Caco-2 (cell line): ENCODE measurements around the gene PTAR1. TPM values are rescaled to one million over a fixed set of nuclear protein-coding genes. Genes with fewer than 3 reads are reported as not detected.

ENCODE experiments used
- BruUV-seq: library from RNA; stranded (reverse); fragments of 400-500 nt; replicated peaks from 2 replicates; lab custom pipeline; 2021; lab: Mats Ljungman, UMichigan
- CTCF ChIA-PET: fragments of 300-600 bp; sonication (Branson Sonifier 250); formaldehyde crosslinking; loops from one replicate; lab custom pipeline; 2022; ENCODE audit warnings: antibody characterized with exemption; lab: Charles Lee
- POLR2A ChIA-PET: fragments of 300-600 bp; sonication (Branson Sonifier 250); formaldehyde crosslinking; loops from one replicate; lab custom pipeline; 2022; ENCODE audit warnings: antibody characterized with exemption; lab: Charles Lee
- DNase-seq, 2 experiments: peaks; one replicate each; pipeline versions ENCODE4 v3.0.0 to v3.0.0-alpha.2; 2020 to 2022
- H3K27me3 ChIP-seq: replicated peaks from 2 replicates; pipeline ENCODE4 v1.6.0; 2011; ENCODE audit warnings: low read length; ENCODE audit not compliant: control insufficient read depth, insufficient read depth
- H3K36me3 ChIP-seq: 2 replicates; pipeline ENCODE4 v1.5.1; 2011; ENCODE audit warnings: low read length; ENCODE audit not compliant: control insufficient read depth, insufficient read depth
- H3K4me1 ChIP-seq: fragments of 250-450 bp; sonication (Bioruptor Pico); 2 replicates; pipeline ENCODE4 v1.5.1; 2020; ENCODE audit warnings: mild to moderate bottlenecking
- H3K4me3 ChIP-seq: 2 replicates; pipeline ENCODE4 v1.5.1; 2011; ENCODE audit warnings: low read depth, mild to moderate bottlenecking, control low read depth, low read length
- H3K9me3 ChIP-seq: fragments of 250-450 bp; sonication (Bioruptor Pico); 2 replicates; pipeline ENCODE4 v1.5.1; 2020; ENCODE audit warnings: mild to moderate bottlenecking, moderate library complexity
- H3K27ac Mint-ChIP-seq: one replicate; pipeline ENCODE4 v1.8.0; 2022; ENCODE audit warnings: mixed read lengths; ENCODE audit not compliant: unreplicated experiment
- H3K27me3 Mint-ChIP-seq: one replicate; pipeline ENCODE4 v1.8.0; 2022; ENCODE audit warnings: mixed read lengths; ENCODE audit not compliant: insufficient read depth, unreplicated experiment
- H3K36me3 Mint-ChIP-seq: one replicate; pipeline ENCODE4 v1.8.0; 2022; ENCODE audit warnings: mild to moderate bottlenecking, mixed read lengths; ENCODE audit not compliant: insufficient read depth, unreplicated experiment
- H3K4me1 Mint-ChIP-seq: one replicate; pipeline ENCODE4 v1.8.0; 2022; ENCODE audit warnings: low read depth, mixed read lengths; ENCODE audit not compliant: unreplicated experiment
- H3K4me3 Mint-ChIP-seq: one replicate; pipeline ENCODE4 v1.8.0; 2022; ENCODE audit warnings: mild to moderate bottlenecking, moderate library complexity, mixed read lengths; ENCODE audit not compliant: unreplicated experiment
- H3K9me3 Mint-ChIP-seq: one replicate; pipeline ENCODE4 v1.8.0; 2022; ENCODE audit warnings: mixed read lengths; ENCODE audit not compliant: unreplicated experiment
- CTCF ChIP-seq, 2 experiments: fragments of 200-600 bp in 1 of 2; IDR thresholded peaks; 1 replicate in 1 of 2; 2 replicates in 1 of 2; pipeline versions ENCODE4 v1.5.1 to v1.8.0; 2011 to 2022; ENCODE audit warnings: antibody characterized with exemption in 1 of 2, control low read depth in 1 of 2, inconsistent platforms in 1 of 2, low read depth in 1 of 2, low read length in 1 of 2, mild to moderate bottlenecking in 1 of 2, moderate library complexity in 1 of 2; ENCODE audit not compliant: insufficient read depth in 1 of 2, severe bottlenecking in 1 of 2, unreplicated experiment in 1 of 2
- intact Hi-C: fragments of 100-400 bp; cut with micrococcal nuclease; formaldehyde crosslinking; loops from one replicate; pipeline ENCODE4 v1.10.0; 2022; ENCODE audit not compliant: unreplicated experiment
- total RNA-seq: library from RNA; stranded (reverse); gene quantifications from 2 replicates; pipeline ENCODE4 v1.2.3, GENCODE V29; 2022

The PTAR1 gene
- total RNA-seq, 1 experiment from 2014 or later, result 16.5 TPM

DNA sequence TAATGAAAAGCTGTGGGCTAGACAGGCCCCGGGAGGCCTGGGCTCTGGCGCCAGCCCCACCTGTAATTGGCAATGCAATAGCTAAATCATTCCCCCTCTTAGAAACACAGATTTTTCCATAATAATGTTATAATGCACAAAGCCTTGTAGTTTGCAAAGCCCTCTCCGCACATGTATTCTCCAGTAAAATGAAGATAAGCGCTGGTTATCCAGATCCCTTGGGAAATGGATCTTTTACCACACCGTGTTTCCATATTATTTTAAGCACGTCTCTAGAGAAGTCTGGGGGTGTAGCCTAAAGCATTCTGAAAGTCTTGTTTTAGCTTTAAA lies 86.5 kb downstream of the PTAR1 start:
- peaks cover 3% of the 10 kb centered on the region for H3K27me3 Mint-ChIP-seq
- no peaks in the 10 kb centered on the region for H3K9me3 Mint-ChIP-seq
- no peaks in the 10 kb centered on the region for H3K27me3 ChIP-seq
- ChIA-PET POLR2A (no interaction called here), CTCF (no interaction called here)
- intact Hi-C loops, result loop anchor here (2.0 kb wide), 1 partner anchor 206 kb away; no protein-coding TSS in a partner anchor
- H3K4me1 ChIP-seq, result no peaks in the 10 kb centered on the region
- H3K36me3 Mint-ChIP-seq, result peaks cover 5% of the 10 kb centered on the region
- no peaks in the 10 kb centered on the region for H3K36me3 ChIP-seq
- no peaks in the 10 kb centered on the region for H3K9me3 ChIP-seq
- no peak for DNase-seq
- H3K4me3 ChIP-seq, result peak overlapping the region; percentile 21
- H3K4me1 Mint-ChIP-seq, result no peaks in the 10 kb centered on the region
- BruUV-seq, result no TSS peak
- no peak overlapping the region for H3K27ac Mint-ChIP-seq
- peak overlapping the region; percentile 57 for H3K4me3 Mint-ChIP-seq
- no peak for TF ChIP-seq CTCF (IDR thresholded peaks at IDR 0.05; ENCODE audit: insufficient read depth in 1 of 2, low read depth in 1 of 2, low read length in 1 of 2, severe bottlenecking in 1 of 2, unreplicated experiment in 1 of 2)

DNA sequence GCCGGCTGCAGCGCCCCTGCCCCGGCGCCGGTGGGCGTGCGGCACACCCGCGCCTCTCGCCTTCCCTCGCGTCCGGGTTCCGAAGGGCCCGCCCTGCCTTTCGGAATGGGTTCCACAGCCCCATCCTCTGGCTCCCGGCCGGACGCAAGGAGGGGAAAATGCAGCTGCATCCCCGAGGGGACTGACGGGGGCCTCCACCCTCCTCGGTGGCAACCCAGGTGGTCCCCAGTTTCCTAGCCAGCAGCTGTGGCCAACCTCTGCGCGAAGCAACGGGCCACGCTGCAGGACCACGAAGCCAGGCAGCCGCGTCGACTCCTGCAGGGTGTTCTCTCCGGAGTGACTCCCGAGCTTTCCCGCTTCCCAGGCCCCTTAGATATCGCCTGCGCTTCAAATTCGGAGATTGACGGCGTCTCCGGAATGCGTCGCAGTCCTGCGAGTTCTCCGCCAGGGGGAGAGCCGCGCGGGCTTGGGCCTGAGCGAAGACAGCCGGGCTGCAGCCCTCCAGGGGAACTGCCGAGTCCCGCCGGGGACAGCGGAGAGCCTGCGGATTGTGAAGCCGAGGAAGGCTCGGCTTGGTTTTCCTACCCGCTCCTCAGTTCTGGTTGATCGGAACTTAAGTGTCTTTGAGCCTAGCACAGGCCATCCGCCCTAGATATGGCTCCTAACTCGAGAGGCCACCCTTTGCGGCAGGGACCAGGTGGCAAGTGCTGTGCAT lies 87.1 kb downstream of the PTAR1 start:
- no TSS peak for BruUV-seq
- TF ChIP-seq CTCF (IDR thresholded peaks at IDR 0.05; ENCODE audit: insufficient read depth in 1 of 2, low read depth in 1 of 2, low read length in 1 of 2, severe bottlenecking in 1 of 2, unreplicated experiment in 1 of 2), result peak; percentile 24 to 46
- peak; percentile 60 to 63 for DNase-seq
- intact Hi-C loops, result loop anchor here (2.0 kb wide), 1 partner anchor 206 kb away; no protein-coding TSS in a partner anchor
- POLR2A ChIA-PET, result interaction anchor here (0.6 kb wide), 1 partner anchor 160 kb away, joined by 3 read pairs; no protein-coding TSS in a partner anchor
- Histone ChIP-seq H3K4me1 (no peaks in the 10 kb centered on the region), H3K9me3 (no peaks in the 10 kb centered on the region), H3K36me3 (no peaks in the 10 kb centered on the region), H3K27me3 (no peaks in the 10 kb centered on the region), H3K4me3 (peak overlapping the region; percentile 41)
- peaks cover 3% of the 10 kb centered on the region for H3K27me3 Mint-ChIP-seq
- peaks cover 5% of the 10 kb centered on the region for H3K36me3 Mint-ChIP-seq
- no peaks in the 10 kb centered on the region for H3K4me1 Mint-ChIP-seq
- H3K4me3 Mint-ChIP-seq, result peak overlapping the region; percentile 57
- CTCF ChIA-PET, result no interaction called here
- H3K27ac Mint-ChIP-seq, result no peak overlapping the region
- no peaks in the 10 kb centered on the region for H3K9me3 Mint-ChIP-seq

GRCh38 chr9:69671879-69672595 lies 87.8 kb downstream of the PTAR1 start, which contains the start of gene APBA1:
Gene APBA1 (minus strand): TSS chr9:69672371.
- intact Hi-C loops, result loop anchor here (2.0 kb wide), 1 partner anchor 207 kb away; no protein-coding TSS in a partner anchor

More at GRCh38 chr9:69671879-69672595, 87.8 kb downstream of the PTAR1 start, which contains the start of gene APBA1:
- H3K4me3 Mint-ChIP-seq, result peak within 1 kb of the TSS; percentile 57
- peak within 1 kb of the TSS; percentile 41 for H3K4me3 ChIP-seq
- H3K36me3 Mint-ChIP-seq, result peaks cover 5% of the 10 kb centered on the region
- no peaks in the 10 kb centered on the region for H3K9me3 Mint-ChIP-seq
- no peak within 1 kb of the TSS for H3K27ac Mint-ChIP-seq
- H3K9me3 ChIP-seq, result no peaks in the 10 kb centered on the region
- H3K4me1 Mint-ChIP-seq, result no peaks in the 10 kb centered on the region
- H3K36me3 ChIP-seq, result no peaks in the 10 kb centered on the region
- H3K27me3 Mint-ChIP-seq, result peaks cover 3% of the 10 kb centered on the region
- H3K4me1 ChIP-seq, result no peaks in the 10 kb centered on the region
- CTCF ChIA-PET, result no interaction called here
- no TSS peak for BruUV-seq
- peak in 1 of 2 experiments; percentile 1 for DNase-seq
- no peak for TF ChIP-seq CTCF (IDR thresholded peaks at IDR 0.05; ENCODE audit: insufficient read depth in 1 of 2, low read depth in 1 of 2, low read length in 1 of 2, severe bottlenecking in 1 of 2, unreplicated experiment in 1 of 2)
- POLR2A ChIA-PET, result interaction anchor here (0.6 kb wide), 1 partner anchor 159 kb away, joined by 3 read pairs; no protein-coding TSS in a partner anchor
- no peaks in the 10 kb centered on the region for H3K27me3 ChIP-seq
